Measurements from ENCODE around the gene RAB36. TPM values are rescaled to one million over a fixed set of nuclear protein-coding genes. Genes with fewer than 3 reads are reported as not detected.
A peak's percentile ranks its signal among the peaks of the same experiment; 100 is the strongest.

RAB36 gene
- total and polyA plus RNA-seq, 9 of the 15 experiments (the other 6 are each of a cell fraction or from before 2014, with no cell fraction given), result 0.04 to 0.50 (median 0.08) TPM; not detected in 3

- no peak overlapping the region for H3K9ac ChIP-seq (ENCODE audit: insufficient read depth in 1 of 2, low read depth in 2 of 2, low read length in 2 of 2)
- WGBS (ENCODE audit: insufficient coverage, low coverage, missing lambda C conversion rate), result under 1% methylated on average over 3 of the region's 3 CpGs
- no peak overlapping the region for H3K27ac ChIP-seq (ENCODE audit: extremely low read depth, low read depth, low read length)
- H3K9me3 ChIP-seq (replicated peaks; ENCODE audit: control insufficient read depth, insufficient read depth, low read depth, low read length), result no peaks in the 10 kb centered on the region
- DNase-seq (ENCODE audit: extremely low read depth in 1 of 4, low spot score in 3 of 4) (peak in 1 of 4 experiments; percentile 51), FAIRE-seq (no peak), ATAC-seq (no peak)
- ChIA-PET CTCF (ENCODE audit: low intra/inter-chr PET ratio) (interaction anchor here (3.1 kb wide), 1 partner anchor 126 kb away, joined by 16 read pairs; no protein-coding TSS in a partner anchor), POLR2A (interaction anchor here (0.7 to 86.5 kb wide), 4 partner anchors 8 to 1113 kb away, joined by 3 to 3476 read pairs (median 50); partner anchors contain the start of genes BCR and RAB36)
- intact Hi-C loops (cut with micrococcal nuclease), result no loop called here
- H3K4me1 ChIP-seq (replicated peaks in 1 of 2; ENCODE audit: control insufficient read depth in 2 of 2, insufficient read depth in 2 of 2, low read length in 2 of 2), result peaks cover 4 to 44% of the 10 kb centered on the region in 2 experiments; a peak in 4 of 5 replicates
- peaks cover 4% of the 10 kb centered on the region for H3K9me1 ChIP-seq (ENCODE audit: control insufficient read depth, insufficient read depth, low read length)
- peaks cover 87 to 100% of the 10 kb centered on the region in 2 experiments for H3K27me3 ChIP-seq (ENCODE audit: control insufficient read depth in 2 of 2, insufficient read depth in 2 of 2, low read length in 2 of 2)
- no peaks in the 10 kb centered on the region for H3K36me3 ChIP-seq (ENCODE audit: control insufficient read depth, insufficient read depth, low read length)
- H3K4me2 ChIP-seq (ENCODE audit: insufficient read depth, low read length), result no peak overlapping the region
- no peak for TF ChIP-seq PHTF2 (CRISPR knock-in tag; IDR thresholded peaks at IDR 0.05)
- no TSS peak for BruUV-seq (replicated peaks)
- no peaks in the 10 kb centered on the region for H3K79me2 ChIP-seq (ENCODE audit: control insufficient read depth, insufficient read depth, low read length)
- in situ Hi-C loops (cut with MboI), result loop anchor here (25.0 kb wide), 1 partner anchor 432 kb away; the partner anchor contains the start of gene IGLL1
- no peak overlapping the region for H3K4me3 ChIP-seq
- H4K20me1 ChIP-seq (replicated peaks; ENCODE audit: control insufficient read depth, insufficient read depth, low read length), result peaks cover 83% of the 10 kb centered on the region
- H2AFZ ChIP-seq (ENCODE audit: low read depth, low read length), result no peak overlapping the region
Measured at GRCh38 chr22:23155143-23155542, 9.9 kb downstream of the RAB36 start.

DNA sequence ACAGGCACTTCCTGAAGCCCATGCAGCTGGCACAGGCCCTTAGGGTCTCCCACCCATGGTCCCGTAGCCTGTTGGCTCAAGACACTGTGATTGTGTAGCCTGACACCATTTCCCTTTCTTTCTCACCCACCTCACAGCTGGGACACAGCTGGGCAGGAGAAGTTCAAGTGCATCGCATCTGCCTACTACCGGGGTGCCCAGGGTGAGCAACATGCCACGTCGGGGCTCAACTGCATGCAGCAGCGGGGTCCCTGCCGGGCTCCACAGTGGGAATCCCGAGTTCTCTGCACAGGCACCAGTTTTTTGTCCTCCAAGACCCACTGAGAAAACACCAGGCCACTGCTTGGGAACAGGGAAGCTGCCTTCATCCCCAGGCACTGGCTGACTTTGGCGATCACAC, 10.6 kb downstream of the RAB36 start:
- no peak for ATAC-seq
- Histone ChIP-seq H2AFZ (ENCODE audit: low read depth, low read length) (no peak overlapping the region), H3K4me3 (no peak overlapping the region), H3K9me1 (ENCODE audit: control insufficient read depth, insufficient read depth, low read length) (peaks cover 4% of the 10 kb centered on the region), H4K20me1 (replicated peaks; ENCODE audit: control insufficient read depth, insufficient read depth, low read length) (peaks cover 85% of the 10 kb centered on the region), H3K4me1 (replicated peaks in 1 of 2; ENCODE audit: control insufficient read depth in 2 of 2, insufficient read depth in 2 of 2, low read length in 2 of 2) (peaks cover 4 to 44% of the 10 kb centered on the region in 2 experiments; a peak in 4 of 5 replicates), H3K27ac (ENCODE audit: extremely low read depth, low read depth, low read length) (no peak overlapping the region), H3K9me3 (replicated peaks; ENCODE audit: control insufficient read depth, insufficient read depth, low read depth, low read length) (no peaks in the 10 kb centered on the region), H3K27me3 (ENCODE audit: control insufficient read depth in 2 of 2, insufficient read depth in 2 of 2, low read length in 2 of 2) (peaks cover 88 to 100% of the 10 kb centered on the region in 2 experiments), H3K4me2 (ENCODE audit: insufficient read depth, low read length) (no peak overlapping the region), H3K9ac (ENCODE audit: insufficient read depth in 1 of 2, low read depth in 2 of 2, low read length in 2 of 2) (no peak overlapping the region), H3K79me2 (ENCODE audit: control insufficient read depth, insufficient read depth, low read length) (no peaks in the 10 kb centered on the region), H3K36me3 (ENCODE audit: control insufficient read depth, insufficient read depth, low read length) (no peaks in the 10 kb centered on the region)
- peak in 1 of 4 experiments; percentile 53 for DNase-seq (ENCODE audit: extremely low read depth in 1 of 4, low spot score in 3 of 4)
- intact Hi-C loops (cut with micrococcal nuclease) (no loop called here), in situ Hi-C loops (cut with MboI) (loop anchor here (25.0 kb wide), 1 partner anchor 431 kb away; the partner anchor contains the start of gene IGLL1)
- BruUV-seq (replicated peaks), result no TSS peak
- POLR2A ChIA-PET, result interaction anchor here (0.6 to 86.5 kb wide), 10 partner anchors 9 to 132 kb away, joined by 3 to 3476 read pairs (median 6); partner anchors contain the start of genes BCR and RAB36
- FAIRE-seq, result no peak
- 0 out of 2 replicates have a peak, but pooled peaks have one; percentile 1 for TF ChIP-seq SMC3 (conservative IDR thresholded peaks at IDR 0.05; ENCODE audit: insufficient read depth, low read depth, low read length)
- TF ChIP-seq PHF20 (IDR thresholded peaks at IDR 0.05; ENCODE audit: partially characterized antibody), result no peak
- 0 out of 4 replicates have a peak, but pooled peaks of 1 of the 2 experiments have one; percentile 30 for TF ChIP-seq ETV6 (IDR thresholded peaks at IDR 0.05; ENCODE audit: borderline replicate concordance in 1 of 2, low read depth in 2 of 2, low read length in 1 of 2)
- no peak for TF ChIP-seq ETV6 (CRISPR knock-in tag; IDR thresholded peaks at IDR 0.05; ENCODE audit: borderline replicate concordance)
- TF ChIP-seq CEBPZ (IDR thresholded peaks at IDR 0.05; ENCODE audit: borderline replicate concordance, low read depth, low read length), result 0 out of 2 replicates have a peak, but pooled peaks have one; percentile 3
- WGBS (ENCODE audit: insufficient coverage, low coverage, missing lambda C conversion rate), result under 1% methylated on average over 9 of the region's 9 CpGs
- CTCF ChIA-PET (ENCODE audit: low intra/inter-chr PET ratio), result interaction anchor here (1.1 to 3.1 kb wide), 2 partner anchors 23 to 126 kb away, joined by 4 to 16 read pairs; no protein-coding TSS in a partner anchor

All from K562 (cell line).